ENCODE data around the gene TRPV6.

TRPV6 gene

DNA sequence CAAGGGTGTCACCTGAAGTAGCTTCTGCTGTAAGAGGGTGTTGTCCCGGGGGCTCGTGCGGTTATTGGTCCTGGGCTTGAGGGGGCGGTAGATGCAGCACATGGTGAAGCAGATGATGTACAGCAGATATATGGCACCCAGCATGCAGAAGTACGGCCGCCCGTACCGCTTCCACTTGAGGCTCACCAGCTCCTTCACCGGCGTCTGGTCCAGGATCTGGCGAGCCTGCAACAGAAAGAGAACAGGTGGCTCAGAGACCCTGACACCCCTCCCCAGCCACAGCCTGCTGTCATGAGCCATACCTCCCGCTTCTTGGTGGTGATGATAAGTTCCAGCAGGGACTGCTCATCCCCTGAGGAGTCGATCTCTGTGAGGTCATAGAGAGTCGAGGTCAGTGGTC, 10.1 kb downstream of the TRPV6 start:
- no peak overlapping the region for H3K4me3 ChIP-seq (replicated peaks; ENCODE audit: insufficient read depth, low read length)
- no peak overlapping the region for H3K27ac ChIP-seq (replicated peaks)
- no peak for DNase-seq (ENCODE audit: low read depth in 1 of 2, low spot score in 1 of 2)
- peaks cover 1% of the 10 kb centered on the region for H3K27me3 ChIP-seq (ENCODE audit: insufficient read depth, poor library complexity, severe bottlenecking)
- TF ChIP-seq, protein P1, sequence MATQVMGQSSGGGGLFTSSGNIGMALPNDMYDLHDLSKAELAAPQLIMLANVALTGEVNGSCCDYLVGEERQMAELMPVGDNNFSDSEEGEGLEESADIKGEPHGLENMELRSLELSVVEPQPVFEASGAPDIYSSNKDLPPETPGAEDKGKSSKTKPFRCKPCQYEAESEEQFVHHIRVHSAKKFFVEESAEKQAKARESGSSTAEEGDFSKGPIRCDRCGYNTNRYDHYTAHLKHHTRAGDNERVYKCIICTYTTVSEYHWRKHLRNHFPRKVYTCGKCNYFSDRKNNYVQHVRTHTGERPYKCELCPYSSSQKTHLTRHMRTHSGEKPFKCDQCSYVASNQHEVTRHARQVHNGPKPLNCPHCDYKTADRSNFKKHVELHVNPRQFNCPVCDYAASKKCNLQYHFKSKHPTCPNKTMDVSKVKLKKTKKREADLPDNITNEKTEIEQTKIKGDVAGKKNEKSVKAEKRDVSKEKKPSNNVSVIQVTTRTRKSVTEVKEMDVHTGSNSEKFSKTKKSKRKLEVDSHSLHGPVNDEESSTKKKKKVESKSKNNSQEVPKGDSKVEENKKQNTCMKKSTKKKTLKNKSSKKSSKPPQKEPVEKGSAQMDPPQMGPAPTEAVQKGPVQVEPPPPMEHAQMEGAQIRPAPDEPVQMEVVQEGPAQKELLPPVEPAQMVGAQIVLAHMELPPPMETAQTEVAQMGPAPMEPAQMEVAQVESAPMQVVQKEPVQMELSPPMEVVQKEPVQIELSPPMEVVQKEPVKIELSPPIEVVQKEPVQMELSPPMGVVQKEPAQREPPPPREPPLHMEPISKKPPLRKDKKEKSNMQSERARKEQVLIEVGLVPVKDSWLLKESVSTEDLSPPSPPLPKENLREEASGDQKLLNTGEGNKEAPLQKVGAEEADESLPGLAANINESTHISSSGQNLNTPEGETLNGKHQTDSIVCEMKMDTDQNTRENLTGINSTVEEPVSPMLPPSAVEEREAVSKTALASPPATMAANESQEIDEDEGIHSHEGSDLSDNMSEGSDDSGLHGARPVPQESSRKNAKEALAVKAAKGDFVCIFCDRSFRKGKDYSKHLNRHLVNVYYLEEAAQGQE (IDR thresholded peaks at IDR 0.05; ENCODE audit: insufficient replicate concordance, low read depth): no peak
- TF ChIP-seq, protein P2, sequence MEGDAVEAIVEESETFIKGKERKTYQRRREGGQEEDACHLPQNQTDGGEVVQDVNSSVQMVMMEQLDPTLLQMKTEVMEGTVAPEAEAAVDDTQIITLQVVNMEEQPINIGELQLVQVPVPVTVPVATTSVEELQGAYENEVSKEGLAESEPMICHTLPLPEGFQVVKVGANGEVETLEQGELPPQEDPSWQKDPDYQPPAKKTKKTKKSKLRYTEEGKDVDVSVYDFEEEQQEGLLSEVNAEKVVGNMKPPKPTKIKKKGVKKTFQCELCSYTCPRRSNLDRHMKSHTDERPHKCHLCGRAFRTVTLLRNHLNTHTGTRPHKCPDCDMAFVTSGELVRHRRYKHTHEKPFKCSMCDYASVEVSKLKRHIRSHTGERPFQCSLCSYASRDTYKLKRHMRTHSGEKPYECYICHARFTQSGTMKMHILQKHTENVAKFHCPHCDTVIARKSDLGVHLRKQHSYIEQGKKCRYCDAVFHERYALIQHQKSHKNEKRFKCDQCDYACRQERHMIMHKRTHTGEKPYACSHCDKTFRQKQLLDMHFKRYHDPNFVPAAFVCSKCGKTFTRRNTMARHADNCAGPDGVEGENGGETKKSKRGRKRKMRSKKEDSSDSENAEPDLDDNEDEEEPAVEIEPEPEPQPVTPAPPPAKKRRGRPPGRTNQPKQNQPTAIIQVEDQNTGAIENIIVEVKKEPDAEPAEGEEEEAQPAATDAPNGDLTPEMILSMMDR (IDR thresholded peaks at IDR 0.05; ENCODE audit: insufficient read depth, low read length): no peak
- TF ChIP-seq POLR2AphosphoS5 (IDR thresholded peaks at IDR 0.05; ENCODE audit: low read depth) (no peak), GABPA (IDR thresholded peaks at IDR 0.05; ENCODE audit: low read depth) (no peak), SPI1 (IDR thresholded peaks at IDR 0.05; ENCODE audit: borderline replicate concordance, low read depth) (no peak)

DNA sequence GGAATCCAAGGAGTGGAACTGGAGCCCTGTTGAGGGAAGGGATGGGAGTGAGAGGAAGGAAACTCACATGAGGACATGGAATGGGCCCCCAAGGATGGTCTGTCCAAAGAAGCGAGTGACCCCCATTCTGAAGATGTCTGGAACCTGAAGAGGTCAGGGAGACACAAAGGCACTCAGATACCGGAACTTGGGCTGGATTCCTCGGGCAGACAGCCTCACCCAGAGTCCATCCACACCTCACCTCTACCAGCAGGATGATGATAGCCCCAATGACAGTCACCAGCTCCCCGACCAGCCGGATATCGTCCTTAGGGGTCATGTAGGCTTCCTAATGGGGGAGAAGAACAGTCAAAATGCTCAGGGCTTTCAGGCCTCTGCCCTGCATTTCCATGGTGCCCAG, 10.7 kb downstream of the TRPV6 start:
- H3K4me3 ChIP-seq (replicated peaks; ENCODE audit: insufficient read depth, low read length): no peak overlapping the region
- DNase-seq (ENCODE audit: low read depth in 1 of 2, low spot score in 1 of 2): no peak
- TF ChIP-seq, protein P1 (IDR thresholded peaks at IDR 0.05; ENCODE audit: insufficient replicate concordance, low read depth): no peak
- TF ChIP-seq POLR2AphosphoS5 (IDR thresholded peaks at IDR 0.05; ENCODE audit: low read depth) (no peak), GABPA (IDR thresholded peaks at IDR 0.05; ENCODE audit: low read depth) (no peak), SPI1 (IDR thresholded peaks at IDR 0.05; ENCODE audit: borderline replicate concordance, low read depth) (no peak)
- H3K27me3 ChIP-seq (ENCODE audit: insufficient read depth, poor library complexity, severe bottlenecking): no peaks in the 10 kb centered on the region
- no peak overlapping the region for H3K27ac ChIP-seq (replicated peaks)

DNA sequence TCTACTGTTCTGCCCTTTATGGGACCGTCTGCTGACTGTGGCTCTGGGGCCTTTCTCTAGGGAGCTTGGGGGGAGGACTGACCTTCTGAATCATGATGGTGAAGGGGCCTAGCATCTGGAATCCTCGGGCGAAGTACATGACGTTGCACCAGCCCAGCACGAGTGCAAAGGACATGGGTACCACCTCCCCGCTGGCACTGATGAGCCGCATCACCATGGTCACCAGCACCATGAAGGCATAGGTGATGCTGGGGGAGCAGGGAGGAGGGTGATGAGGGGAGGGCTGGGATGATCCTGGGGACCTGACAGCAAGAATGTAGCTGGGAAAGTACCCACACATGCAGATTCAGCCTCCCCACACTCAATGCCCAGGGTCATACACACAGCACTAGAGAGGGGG, 11.1 kb downstream of the TRPV6 start:
- H3K27me3 ChIP-seq (ENCODE audit: insufficient read depth, poor library complexity, severe bottlenecking): no peaks in the 10 kb centered on the region
- no peak for DNase-seq (ENCODE audit: low read depth in 1 of 2, low spot score in 1 of 2)
- TF ChIP-seq, protein P1 (IDR thresholded peaks at IDR 0.05; ENCODE audit: insufficient replicate concordance, low read depth): no peak
- no peak for TF ChIP-seq SPI1 (IDR thresholded peaks at IDR 0.05; ENCODE audit: borderline replicate concordance, low read depth)
- no peak overlapping the region for H3K4me3 ChIP-seq (replicated peaks; ENCODE audit: insufficient read depth, low read length)
- no peak overlapping the region for H3K27ac ChIP-seq (replicated peaks)

DNA sequence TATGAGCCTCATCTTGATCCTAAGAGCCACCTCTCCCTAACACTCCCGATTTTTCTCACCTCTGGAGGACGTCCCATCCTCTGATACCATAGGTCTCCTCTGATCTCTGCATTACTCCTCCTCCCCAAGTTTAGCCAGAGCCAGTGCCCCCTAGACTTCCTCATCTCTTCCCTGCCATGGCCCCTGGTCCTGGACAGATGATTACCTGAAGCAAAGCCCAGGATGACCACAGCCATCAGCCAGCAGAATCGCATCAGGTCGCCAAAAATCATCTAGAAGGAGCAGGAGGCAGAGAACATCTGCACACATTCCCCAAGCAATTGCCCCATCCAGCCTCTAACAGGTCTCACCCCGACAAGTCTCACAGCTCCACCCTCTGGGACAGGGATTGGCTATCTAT, 11.7 kb downstream of the TRPV6 start:
- no peak for DNase-seq (ENCODE audit: low read depth in 1 of 2, low spot score in 1 of 2)
- no peak for TF ChIP-seq POLR2AphosphoS5 (IDR thresholded peaks at IDR 0.05; ENCODE audit: low read depth)
- TF ChIP-seq, protein P1 (IDR thresholded peaks at IDR 0.05; ENCODE audit: insufficient replicate concordance, low read depth): no peak
- TF ChIP-seq SPI1 (IDR thresholded peaks at IDR 0.05; ENCODE audit: borderline replicate concordance, low read depth): no peak
- TF ChIP-seq, protein P2 (IDR thresholded peaks at IDR 0.05; ENCODE audit: insufficient read depth, low read length): no peak
- TF ChIP-seq GABPA (IDR thresholded peaks at IDR 0.05; ENCODE audit: low read depth): no peak
- Histone ChIP-seq H3K4me3 (replicated peaks; ENCODE audit: insufficient read depth, low read length) (no peak overlapping the region), H3K27me3 (ENCODE audit: insufficient read depth, poor library complexity, severe bottlenecking) (no peaks in the 10 kb centered on the region), H3K27ac (replicated peaks) (no peak overlapping the region)

All from HL-60 (cell line).